Measurements from ENCODE around the gene CST8.

CST8 gene

DNA sequence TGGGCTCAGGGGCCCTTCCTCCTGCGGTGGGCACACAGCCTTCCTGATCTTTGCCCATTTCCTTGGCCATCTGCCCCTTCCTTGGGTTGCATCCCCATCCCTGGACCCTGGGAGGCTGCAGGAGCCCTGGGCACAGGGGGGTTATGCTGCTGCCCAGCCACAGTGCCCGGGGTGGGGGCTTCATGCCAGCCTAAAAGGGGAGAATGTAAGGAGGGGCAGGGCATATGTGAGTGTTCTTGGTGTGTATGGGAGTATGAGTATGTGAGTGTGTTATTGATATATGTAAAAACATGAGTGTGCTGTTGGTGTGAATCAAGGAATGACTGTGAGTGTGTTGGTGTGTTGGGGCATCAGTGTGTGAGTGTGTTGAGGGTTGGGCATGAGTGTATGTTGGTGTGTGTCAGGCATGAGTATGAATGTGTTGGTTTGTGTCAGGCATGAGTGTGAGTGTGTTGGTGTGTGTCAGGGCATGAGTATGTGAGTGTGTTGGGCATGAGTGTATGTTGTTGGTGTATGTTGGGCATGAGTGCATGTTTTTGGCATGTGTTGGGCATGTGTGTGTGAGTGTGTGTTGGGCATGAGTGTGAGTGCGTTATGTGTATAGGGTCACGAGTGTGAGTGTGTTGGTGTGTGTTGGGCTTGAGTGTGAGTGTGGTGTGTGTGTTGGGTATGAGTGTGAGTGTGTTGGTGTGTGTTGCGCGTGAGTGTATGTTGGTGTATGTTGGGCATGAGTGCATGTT is 14.7 kb upstream of the CST8 start:
- DNase-seq = no peak

DNA sequence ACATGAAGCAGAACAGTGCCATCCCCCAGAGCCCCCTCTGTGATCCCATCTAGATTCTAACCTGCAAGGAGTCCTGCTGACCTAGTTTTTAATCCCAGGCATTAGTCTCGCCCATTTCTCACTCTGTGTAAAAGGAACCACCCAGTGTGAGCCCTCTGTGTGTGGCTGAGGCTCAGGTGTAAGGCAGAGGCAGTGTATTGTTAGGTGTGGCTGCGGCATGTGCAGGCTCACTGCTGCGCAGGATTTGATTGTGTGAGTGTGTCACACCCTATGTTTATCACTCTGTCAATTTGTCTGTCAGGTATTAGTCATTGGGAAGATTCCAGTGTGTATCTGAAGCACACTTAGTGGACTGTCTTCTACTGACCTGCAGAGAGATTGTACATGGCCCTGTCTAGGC is 13.7 kb upstream of the CST8 start:
- DNase-seq = no peak

DNA sequence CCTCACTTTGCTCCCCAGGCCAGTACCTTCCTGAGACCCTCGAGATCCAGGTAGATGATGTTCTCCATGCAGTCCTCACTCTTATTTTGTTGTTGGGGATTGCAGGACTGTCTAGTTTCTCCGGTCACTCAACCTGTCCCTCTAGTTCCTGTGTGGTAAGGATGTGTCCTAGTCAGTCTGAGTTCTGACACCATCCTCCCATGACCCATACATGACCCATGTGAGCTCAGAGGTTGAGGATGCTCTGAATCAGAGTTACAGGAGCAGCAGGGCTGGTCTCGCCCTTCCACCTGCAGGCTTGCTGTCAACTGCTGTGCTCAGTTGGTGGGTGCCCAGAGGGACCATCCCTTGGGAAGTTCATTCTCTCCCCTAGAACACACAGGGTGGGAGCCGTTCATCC is 11.9 kb upstream of the CST8 start:
- no peak for DNase-seq

DNA sequence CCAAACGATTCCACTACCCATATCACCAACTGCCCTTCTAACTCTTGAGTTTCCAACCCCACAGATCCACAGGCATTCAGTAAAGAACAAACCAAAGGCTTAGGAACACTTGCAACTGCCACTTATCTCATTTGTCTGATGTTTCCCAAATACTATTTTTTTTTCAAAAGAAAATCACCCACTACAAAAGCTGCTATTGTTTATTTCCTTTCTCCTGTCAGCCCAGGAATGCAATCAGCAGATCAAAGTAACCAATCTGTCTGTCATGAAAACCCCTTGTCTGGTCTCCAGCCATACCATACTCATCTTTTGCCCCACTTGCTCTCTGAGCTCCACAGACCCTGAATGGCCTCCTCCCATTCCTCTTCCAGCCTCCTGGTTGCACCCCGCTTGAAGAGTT is 8.8 kb upstream of the CST8 start:
- DNase-seq = no peak

DNA sequence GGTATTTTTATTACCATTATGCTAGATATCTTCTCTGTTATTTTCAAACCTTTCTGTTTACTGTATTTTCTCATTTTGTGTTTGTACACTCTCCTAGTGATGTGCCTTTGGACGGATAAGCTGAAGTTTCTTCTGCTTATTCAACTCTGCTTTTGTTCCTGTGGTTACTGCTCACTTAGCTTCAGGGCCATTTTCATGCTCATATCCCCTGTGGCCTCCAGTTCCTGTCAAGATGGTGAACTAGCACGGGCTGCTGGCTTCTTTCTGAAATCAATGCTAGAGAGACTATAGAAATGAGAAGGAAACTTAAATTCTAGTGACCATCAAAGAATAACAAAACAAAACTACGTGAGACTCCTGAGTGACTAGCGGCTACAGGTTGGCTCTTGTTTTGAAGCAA is 6.8 kb upstream of the CST8 start:
- DNase-seq = no peak

DNA sequence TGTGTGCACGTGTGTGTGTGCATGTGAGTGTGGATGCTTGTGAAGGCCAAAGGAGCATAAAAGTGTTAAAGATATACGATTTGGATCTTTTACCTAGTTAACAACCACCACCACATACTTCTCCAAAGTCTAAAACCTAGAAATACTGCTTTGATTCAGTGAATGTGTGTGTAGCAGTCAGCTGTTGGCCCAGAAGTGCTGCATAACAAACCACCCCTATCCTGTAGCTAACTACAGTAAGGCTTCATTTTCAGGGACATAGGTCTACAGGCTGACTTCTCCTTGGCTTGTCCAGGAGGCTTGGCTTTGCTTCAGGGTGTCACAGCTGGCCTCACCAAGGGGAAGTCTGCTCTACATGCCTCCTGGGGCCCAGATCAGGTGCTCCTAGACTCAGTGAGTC is 2.4 kb upstream of the CST8 start:
- no peak for DNase-seq

DNA sequence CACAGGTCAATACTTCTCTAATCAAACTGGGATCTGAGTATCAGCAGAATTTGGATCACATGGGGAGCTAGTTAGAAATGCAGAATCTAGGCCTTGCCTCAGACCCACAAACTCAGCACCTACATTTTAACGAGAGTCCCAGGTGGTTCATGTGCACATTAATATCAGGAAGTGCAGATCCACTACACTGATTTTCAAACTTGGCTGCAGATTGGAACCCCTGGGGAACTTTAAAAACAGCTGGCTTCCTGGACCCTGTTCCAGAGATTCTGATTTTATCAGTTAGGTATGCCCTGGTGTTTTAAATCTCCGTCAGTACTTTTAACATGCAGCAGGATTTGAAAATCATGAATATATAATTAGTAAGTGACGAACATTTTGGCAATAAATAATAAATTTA is 1.9 kb upstream of the CST8 start:
- no peak for DNase-seq

DNA sequence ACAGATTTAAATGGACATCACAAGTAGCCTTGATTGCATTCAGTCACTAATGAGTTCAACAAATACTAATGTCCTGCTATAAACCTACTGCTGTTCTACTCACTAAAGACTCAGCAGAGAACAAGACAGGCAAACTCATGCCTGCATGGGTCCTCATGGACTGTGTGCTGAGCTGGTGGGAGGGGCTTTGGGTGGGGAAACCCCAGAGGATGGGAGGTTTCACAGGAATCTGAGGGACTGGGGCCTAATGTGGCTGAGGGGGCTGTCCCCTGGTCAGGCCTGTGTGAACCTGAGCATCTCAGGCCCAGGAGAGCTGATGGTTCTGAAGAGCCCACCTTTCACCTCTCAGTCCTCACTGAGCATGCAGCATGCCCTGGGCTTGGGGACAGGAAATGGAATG is 1.4 kb downstream of the CST8 start:
- DNase-seq = no peak

DNA sequence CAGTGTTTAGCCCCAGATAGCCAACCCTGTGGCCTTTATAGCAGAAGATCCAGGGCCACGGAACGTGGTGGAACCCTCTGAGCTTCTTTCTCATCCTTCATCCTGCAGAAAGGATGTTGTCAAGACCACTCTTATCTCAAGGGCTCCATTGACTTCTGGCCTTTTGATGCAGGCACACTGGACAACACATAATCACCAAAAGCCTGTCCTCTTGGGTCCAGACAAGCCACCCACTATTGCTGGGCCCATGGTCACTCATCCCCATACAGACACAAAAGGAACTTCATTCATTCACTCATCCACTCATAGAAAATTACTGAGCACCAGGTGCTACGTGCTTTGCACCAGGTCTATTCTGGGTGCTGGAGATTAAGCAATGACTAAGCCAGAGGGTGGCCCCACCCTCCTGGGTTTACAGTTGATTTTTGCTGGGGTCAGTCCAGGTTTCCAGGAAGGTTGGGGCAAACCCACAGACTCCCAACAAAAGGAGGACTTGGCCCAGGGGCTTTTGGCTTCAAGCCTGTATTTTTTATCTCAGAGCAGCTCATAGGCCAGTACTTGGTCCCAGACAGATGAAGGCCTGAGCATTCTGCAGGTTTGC is 2.4 kb downstream of the CST8 start:
- DNase-seq = no peak

DNA sequence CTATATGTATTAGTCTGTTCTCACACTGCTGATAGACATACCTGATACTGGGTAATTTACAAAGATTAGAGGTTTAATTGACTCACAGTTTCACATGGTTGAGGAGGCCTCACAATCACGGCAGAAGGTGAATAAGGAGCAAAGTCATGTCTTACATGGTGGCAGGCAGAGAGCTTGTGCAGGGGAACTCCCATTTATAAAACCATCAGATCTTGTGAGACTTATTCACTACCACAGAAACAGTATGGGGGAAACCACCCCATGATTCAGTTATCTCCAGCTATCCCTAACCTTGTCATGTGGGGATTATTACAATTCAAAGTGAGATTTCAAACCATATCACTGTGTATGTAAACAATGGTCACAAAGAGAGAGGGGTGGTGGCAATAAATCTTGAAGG is 6.6 kb downstream of the CST8 start:
- DNase-seq = no peak

DNA sequence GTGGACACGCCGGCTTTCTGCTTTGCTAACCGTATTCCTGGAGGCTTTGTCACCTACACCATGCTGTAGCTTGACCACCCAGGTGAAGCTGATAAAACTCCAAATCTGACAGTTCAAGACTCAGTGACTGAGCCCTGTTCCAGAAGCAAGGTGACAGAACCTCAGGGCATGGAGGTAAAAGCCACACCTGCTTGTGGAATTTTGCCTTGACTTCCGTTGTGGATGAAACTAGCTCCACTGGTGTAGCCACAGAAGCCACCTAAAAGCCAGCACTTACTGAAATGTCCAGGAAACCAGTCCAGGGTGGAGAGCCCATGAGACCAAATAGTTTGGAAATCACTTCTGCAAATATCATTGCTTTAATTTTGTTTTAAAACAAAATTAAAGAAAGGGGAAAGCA is 11.0 kb downstream of the CST8 start:
- no peak for DNase-seq

DNA sequence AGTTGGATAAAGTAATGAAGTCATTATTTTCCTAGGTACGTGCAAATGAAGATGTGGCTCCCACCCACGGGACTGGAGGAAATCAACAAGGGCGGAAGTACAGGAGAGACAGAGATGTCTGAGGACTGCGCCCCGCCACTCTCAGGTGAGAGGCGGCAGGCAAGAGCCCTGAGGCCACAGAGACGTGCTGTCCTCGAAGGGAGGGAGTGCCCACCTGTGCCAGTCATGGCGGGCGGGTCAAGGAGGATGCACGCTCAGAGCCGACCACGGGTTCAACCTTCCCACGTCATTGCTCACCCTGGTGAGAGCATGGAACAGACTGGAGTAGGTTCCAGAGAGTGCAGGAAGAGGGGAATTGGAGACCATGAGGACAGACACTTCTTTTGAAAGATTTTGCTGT is 12.7 kb downstream of the CST8 start:
- no peak for DNase-seq

DNA sequence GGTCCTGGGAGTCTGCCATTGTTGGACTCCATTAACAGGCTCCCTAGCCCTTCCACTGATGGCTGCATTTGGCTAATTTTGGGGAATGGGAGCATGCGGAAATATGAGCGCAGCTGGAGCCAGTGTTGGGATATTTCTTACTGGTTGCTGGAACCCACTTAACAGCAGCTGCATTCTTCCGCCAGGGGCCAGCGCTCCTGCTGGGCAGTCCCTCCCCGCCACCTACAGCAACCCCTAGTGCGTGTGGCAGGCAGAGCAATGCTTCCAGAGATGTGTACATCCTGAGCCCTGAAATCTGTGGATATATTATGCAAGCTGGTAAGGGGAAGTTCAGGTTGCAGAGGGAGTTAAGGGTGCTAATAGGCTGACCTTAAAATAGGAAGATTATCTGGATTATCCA is 16.4 kb downstream of the CST8 start:
- no peak for DNase-seq

DNA sequence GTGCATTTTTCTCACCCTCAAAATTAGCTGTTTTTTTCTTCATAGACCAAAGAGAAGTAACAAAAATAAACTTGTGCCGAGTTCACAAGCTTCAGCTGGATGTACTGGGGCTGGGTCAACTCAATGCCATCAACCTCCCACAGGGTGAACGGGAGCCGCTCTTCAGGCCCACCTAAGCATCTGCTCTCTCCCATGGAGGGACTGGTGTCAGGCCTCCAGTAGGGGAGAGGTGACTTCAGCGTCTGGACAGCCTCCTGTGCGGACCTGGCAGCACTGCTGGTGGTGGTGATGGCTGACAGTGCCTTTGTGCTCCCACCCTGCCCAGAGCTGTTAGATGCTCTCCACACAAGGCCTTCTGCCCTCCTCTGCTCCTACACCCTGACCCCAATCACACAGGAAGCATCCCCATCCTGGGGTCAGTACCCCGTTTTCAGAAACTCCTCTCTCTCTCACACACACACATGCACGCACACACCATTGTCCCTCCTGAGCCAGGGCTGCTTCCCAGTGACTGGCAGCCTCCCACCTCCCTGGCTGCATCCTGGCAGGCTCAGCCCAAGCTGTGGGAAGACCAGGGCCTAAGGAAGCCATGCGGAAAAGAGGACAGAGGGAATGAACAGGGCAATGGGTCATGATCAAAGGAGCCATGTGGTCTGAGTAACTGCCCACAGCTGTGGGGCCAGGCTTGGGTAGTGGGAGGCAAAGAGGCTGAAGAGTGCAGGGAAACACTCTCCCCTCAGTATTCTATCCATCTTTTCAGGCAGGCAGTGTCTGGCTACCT is 17.7 kb downstream of the CST8 start:
- DNase-seq = no peak

DNA sequence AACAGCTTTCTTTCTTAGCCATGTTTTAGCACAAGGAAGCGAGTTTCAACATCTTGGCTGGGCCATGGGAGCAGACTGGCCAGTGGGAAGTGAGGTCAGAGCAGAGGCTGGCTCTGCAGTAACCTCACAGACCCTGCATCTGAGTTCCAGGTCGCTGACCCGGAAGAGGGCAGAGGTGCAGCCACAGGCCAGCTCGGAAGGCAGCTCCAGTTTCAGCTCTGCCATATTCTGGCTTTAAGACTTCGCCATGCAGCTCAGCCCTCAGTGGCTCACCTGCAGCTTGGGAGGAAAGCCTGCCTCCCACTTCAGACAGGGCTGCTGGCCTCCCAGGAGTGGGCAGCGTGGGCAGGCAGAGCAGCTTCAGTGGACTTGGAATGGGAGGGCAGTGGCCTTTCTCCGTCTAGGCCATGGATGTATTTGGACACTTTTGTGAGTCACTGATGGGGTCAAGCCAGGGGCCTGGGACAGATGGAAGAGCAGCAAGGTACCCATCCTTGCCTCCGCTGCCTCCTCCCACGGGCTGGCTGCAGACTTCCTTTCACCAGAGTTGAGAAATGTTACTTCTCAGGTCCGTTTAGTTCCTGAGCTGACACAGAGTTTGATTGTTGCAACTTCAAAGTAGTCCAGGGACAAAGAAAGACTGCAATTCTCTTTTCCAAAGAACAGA is 18.5 kb downstream of the CST8 start:
- no peak for DNase-seq

DNA sequence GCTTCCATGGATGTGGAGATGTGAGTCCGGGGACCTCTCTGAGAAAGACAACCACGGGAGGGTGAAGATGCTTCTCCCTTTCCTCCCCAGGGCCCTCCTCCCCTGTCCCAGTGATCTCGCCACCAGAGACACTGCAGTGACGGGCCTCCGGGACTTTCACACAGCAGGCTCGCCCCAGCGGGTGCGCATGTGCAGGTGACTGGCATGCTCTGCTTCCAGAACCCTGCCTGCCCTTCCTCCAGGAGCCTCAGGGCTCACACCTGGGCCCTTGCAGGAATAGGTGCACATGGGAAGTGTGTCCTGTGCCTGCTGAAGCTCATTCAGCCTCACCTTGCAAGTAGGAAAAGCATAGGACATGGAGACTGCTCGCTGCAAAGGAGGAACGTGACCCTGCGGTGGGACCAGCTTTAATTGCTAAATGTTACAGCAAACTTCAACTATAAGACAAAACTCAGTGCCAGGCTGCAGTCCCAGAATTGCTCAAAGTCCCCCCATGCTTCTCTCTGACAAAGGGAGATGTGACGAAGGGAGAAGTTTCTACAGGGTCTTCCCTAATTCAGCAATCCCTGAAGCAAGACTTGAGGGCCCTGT is 19.2 kb downstream of the CST8 start:
- no peak for DNase-seq

DNA sequence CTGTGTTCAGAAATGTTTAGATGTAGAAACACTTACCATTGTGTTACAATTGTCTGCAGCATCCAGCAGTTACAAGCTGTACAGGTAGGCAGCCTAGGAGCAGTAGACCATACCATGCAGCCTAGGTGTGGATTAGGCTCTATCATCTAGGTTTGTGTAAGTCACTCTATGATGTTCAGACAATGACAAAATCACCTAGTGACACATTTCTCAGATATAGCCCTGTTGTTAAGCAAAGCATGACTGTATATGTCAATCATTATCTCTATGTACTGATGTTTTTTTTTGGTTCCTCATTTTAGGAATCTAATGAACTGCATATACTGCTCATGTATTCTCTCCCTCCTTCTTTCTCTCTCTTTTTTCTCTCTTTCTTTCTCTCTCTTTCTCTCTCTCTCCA is 22.2 kb downstream of the CST8 start:
- no peak for DNase-seq

DNA sequence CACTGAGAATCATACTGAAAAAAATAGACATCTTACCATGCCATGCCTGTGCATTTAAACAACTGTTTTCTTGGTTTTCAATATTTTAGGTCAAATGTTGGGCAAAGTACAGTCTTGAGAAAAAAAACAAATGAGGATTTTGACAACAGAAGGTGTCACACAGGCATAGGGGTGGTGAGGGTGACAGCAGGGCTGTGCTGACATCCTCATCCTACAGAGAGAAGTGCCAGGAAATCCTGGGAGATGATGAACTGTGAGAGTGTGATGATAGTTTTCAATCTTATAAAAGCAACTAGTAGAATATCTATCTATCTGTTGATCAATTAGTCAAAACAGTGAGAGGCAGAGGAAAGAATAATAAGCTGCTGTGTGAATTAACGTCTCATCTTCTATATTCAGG is 23.9 kb downstream of the CST8 start:
- no peak for DNase-seq

DNA sequence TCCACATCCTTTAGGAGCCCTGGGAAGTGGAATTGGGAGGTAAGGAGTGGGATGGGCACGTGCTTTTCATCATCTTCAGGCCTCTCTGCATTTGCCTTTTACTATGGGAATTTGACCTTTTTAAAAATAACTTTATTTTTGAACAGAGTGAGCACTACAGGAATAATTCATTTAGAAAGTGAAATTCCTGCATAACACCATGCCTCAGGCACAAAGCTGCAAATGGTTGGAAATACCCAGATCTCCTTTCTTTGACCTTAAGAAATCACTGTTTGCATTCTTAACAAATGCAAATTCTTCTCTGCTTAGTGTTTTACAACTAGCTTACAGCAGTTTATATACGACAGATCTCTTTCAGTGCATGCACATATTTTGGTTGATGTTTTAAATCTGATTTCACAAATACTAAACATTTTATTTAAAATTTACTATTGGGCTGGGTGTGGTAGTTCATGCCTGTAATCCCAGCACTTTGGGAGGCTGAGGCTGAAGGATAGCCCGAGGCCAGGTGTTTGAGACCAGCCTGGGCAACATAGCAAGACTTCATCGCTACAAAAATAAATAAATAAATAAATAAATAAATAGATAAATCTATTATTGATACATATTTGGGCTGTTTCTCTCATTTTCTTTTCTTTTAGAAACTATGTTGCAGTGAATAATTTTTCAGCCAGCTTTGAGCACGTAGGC is 24.5 kb downstream of the CST8 start:
- DNase-seq = no peak

DNA sequence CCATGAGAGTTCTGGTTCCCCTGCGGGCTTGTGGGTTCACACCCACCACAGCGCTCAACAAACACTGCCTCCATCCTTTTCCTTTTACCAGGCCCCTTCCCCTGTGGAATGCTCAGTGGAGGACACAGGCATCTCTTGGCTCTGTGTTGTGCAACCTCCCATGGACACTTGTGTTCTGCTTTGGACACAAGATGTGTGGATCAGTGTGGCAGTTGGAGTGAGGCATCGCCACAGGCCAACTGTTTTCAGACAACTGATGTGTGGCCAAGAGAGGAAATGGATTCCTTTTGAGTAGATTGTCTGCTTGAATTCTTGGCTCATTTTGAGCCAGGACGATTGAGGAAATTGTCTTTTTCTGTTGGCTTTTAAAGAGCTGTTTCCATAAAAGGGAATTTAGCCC is 26.8 kb downstream of the CST8 start:
- no peak for DNase-seq

DNA sequence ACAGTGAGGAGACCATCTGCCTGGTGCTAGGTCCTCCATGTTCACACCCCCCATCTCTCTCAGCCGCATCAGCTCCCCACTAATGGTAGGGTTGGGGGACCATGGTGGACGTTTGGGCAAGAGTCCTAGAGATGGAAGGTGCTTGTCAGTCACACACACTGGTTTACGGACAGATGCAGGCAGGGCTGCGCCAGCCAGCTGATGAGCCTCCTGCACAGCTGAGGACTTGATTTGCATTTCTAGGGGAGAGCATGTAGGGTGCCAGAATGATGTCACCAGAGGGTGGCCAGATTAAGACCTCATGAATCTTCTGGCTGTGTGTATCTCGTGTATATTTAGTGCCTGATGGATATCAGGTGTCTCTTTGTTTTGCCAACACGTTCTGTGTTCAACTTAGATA is 28.6 kb downstream of the CST8 start:
- DNase-seq = no peak

DNA sequence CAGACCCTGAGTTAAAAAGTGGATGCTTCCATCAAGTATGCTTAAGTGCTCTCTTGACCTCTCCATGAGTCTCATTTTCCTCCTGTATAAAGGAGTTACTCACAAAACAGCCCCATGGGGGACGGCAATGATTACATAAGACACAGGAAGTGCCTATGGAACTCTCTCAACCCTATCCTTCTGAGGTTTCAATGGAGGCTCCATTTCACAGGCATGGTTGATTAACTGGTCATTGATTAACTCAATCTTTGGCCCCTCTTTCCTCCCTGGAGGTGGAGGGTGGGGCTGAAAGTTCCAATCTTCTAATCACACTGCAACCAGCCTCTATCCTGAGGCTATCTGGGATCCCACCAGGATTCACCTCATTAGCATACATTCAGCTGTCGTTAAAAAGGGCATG is 29.3 kb downstream of the CST8 start:
- no peak for DNase-seq

DNA sequence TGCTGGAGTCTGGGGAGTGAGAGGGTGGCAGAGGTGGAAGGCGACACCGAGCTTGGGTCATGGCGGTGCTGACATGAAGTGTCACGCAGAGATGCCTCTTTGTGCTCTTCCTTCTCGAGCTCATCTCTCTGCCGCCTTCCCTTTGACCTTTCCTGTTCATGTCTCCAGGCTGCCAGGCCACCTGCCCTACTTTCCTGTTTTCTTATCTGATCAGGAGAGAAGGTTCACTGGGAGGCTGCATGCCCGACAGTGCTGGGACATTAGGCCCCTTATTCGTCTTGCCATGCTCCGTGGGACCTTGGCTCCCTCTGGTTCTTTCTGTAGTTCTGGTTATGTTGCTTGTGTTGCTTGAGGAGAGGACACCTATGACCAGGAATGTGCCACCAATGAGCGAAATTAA is 33.2 kb downstream of the CST8 start:
- no peak for DNase-seq

Measured in activated naive CD4-positive, alpha-beta T cell (primary cell).